Sigmoid colon (tissue), 7 donors: ENCODE results near the gene HECTD3. TPM values are rescaled to one million over a fixed set of nuclear protein-coding genes. Genes with fewer than 3 reads are reported as not detected.
"Not testable (repeated sequence)": the region's sequence is repeated elsewhere in the genome, so short reads cannot be mapped to it uniquely, and the experiment has no call there.

Source experiments
- DNase-seq: peaks from one replicate; pipeline ENCODE4 v3.0.0-alpha.2; 2019
- H3K27ac ChIP-seq, 4 donors: fragments of 200-600 bp; sonication (generic); one replicate each; pipeline ENCODE4 v1.5.1; 2016 to 2019; ENCODE audit warnings: mild to moderate bottlenecking in 1 of 4
- H3K27me3 ChIP-seq, 3 donors: fragments of 200-600 bp; sonication (generic); one replicate each; pipeline ENCODE4 v1.5.1; 2019; ENCODE audit warnings: mild to moderate bottlenecking in 1 of 3
- H3K36me3 ChIP-seq, 4 donors: fragments of 200-600 bp; sonication (generic); one replicate each; pipeline ENCODE4 v1.5.1; 2016 to 2019
- H3K4me1 ChIP-seq, 4 donors: fragments of 200-600 bp; sonication (generic); one replicate each; pipeline ENCODE4 v1.5.1; 2017 to 2019
- H3K4me3 ChIP-seq, 4 donors: fragments of 200-600 bp; sonication (generic); one replicate each; pipeline ENCODE4 v1.5.1; 2017 to 2019; ENCODE audit warnings: mild to moderate bottlenecking in 2 of 4, moderate library complexity in 1 of 4
- H3K9me3 ChIP-seq, 4 donors: fragments of 200-600 bp in 3 of 4; sonication (generic) in 3 of 4; one replicate each; pipeline versions ENCODE4 v1.5.1 to v1.6.1; 2013 to 2019
- EP300 ChIP-seq, 4 donors: sonication (generic); formaldehyde crosslinking; IDR thresholded peaks; one replicate each; pipeline ENCODE4 v1.6.1; 2017; ENCODE audit warnings: antibody characterized with exemption in 4 of 4
- POLR2A ChIP-seq, 2 donors: fragments of 450-650 bp; IDR thresholded peaks; one replicate each; pipeline ENCODE4 v1.6.1; 2016; ENCODE audit warnings: antibody characterized with exemption in 2 of 2, mild to moderate bottlenecking in 2 of 2, moderate library complexity in 2 of 2
- POLR2AphosphoS5 ChIP-seq, 4 donors: sonication (generic); formaldehyde crosslinking; IDR thresholded peaks; one replicate each; pipeline ENCODE4 v1.6.1; 2017; ENCODE audit warnings: antibody characterized with exemption in 4 of 4
- WGBS, 2 donors: extraction: QIAGEN DNeasy Blood & Tissue Kit; methylation state at CpG; one replicate each; pipeline ENCODE4 v1.1.7; 2013; 5-methylcytosine and 5-hydroxymethylcytosine counted together
- intact Hi-C: fragments of 100-400 bp; cut with DNase I; formaldehyde crosslinking; loops from one replicate; pipeline ENCODE4 v1.15.1; 2023
- polyA plus RNA-seq, 3 donors: library from polyadenylated mRNA; stranded (reverse); fragments of 200-250 nt; gene quantifications; one replicate each; pipeline ENCODE4 v1.2.3, GENCODE V29; 2013
- total RNA-seq, 4 donors: library from RNA; depleted of rRNA; stranded (reverse); fragments of >200 nt; gene quantifications; one replicate each; pipeline ENCODE4 v1.1.0, GENCODE V29; 2016
- TF ChIP-seq, protein P1 (sequence below), 4 experiments: fragments of 450-650 bp in 3 of 4; fragments of 200-600 bp in 1 of 4; IDR thresholded peaks; one replicate each; pipeline ENCODE4 v1.5.1; 2016 to 2019; ENCODE audit warnings: antibody characterized with exemption in 4 of 4, mild to moderate bottlenecking in 3 of 4, moderate library complexity in 2 of 4
- donor health status: healthy with polysubstance abuse.
- donor health status: Bipolar disorder and iron deficiency.
- donor health status: healthy.

Gene HECTD3
- total and polyA plus RNA-seq, 7 donors = 23.9 to 74.2 (median 45.7) TPM

- intact Hi-C loops = loop anchor here (2.0 to 5.0 kb wide), 2 partner anchors 27 to 144 kb away; partner anchors contain the start of genes PTCH2 and UROD
- WGBS, 2 donors = 2 to 10% methylated on average over 19 of the region's 19 CpGs
- DNase-seq = no peak
- peak overlapping the region; percentile 61 to 82 (median 64) for H3K4me3 ChIP-seq
- peaks cover 0 to 25% (median 17%) of the 10 kb centered on the region in 4 donors for H3K4me1 ChIP-seq
- H3K36me3 ChIP-seq = peaks cover 0 to 8% (median 0%) of the 10 kb centered on the region in 4 donors
- no peaks in the 10 kb centered on the region for H3K27me3 ChIP-seq
- TF ChIP-seq POLR2AphosphoS5 (IDR thresholded peaks at IDR 0.05) = no peak
- TF ChIP-seq POLR2A (IDR thresholded peaks at IDR 0.05) = no peak
- TF ChIP-seq EP300 (IDR thresholded peaks at IDR 0.05) = no peak
- TF ChIP-seq, protein P1, sequence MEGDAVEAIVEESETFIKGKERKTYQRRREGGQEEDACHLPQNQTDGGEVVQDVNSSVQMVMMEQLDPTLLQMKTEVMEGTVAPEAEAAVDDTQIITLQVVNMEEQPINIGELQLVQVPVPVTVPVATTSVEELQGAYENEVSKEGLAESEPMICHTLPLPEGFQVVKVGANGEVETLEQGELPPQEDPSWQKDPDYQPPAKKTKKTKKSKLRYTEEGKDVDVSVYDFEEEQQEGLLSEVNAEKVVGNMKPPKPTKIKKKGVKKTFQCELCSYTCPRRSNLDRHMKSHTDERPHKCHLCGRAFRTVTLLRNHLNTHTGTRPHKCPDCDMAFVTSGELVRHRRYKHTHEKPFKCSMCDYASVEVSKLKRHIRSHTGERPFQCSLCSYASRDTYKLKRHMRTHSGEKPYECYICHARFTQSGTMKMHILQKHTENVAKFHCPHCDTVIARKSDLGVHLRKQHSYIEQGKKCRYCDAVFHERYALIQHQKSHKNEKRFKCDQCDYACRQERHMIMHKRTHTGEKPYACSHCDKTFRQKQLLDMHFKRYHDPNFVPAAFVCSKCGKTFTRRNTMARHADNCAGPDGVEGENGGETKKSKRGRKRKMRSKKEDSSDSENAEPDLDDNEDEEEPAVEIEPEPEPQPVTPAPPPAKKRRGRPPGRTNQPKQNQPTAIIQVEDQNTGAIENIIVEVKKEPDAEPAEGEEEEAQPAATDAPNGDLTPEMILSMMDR (IDR thresholded peaks at IDR 0.05) = no peak
- H3K27ac ChIP-seq = peak overlapping the region; percentile 68 to 78 (median 72)
- H3K9me3 ChIP-seq = no peaks in the 10 kb centered on the region
Measured at GRCh38 chr1:44985747-44986359, 25.3 kb downstream of the HECTD3 start.

DNA sequence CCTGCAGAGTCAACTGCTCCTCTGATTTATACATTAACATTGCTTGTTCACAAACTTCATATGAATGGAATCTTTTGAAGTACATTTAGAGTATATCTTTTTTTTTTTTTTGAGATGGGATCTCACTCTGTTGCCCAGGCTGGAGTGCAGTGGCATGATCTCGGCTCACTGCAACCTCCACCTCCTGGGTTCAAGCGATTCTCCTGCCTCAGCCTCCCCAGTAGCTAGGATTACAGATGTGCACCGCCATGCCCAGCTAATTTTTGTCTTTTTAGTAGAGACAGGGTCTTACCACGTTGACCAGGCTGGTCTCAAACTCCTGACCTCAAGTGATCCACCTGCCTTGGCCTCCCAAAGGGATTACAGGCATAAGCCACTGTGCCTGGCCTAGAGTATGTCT is 33.8 kb downstream of the HECTD3 start:
- H3K4me1 ChIP-seq, H3K4me3 ChIP-seq, H3K27ac ChIP-seq, intact Hi-C loops, H3K27me3 ChIP-seq, DNase-seq, H3K9me3 ChIP-seq: not testable (repeated sequence)
- peaks cover 5 to 81% (median 26%) of the 10 kb centered on the region in 4 donors for H3K36me3 ChIP-seq
- WGBS, 2 donors = 94 to 96% methylated on average over 4 of the region's 4 CpGs

DNA sequence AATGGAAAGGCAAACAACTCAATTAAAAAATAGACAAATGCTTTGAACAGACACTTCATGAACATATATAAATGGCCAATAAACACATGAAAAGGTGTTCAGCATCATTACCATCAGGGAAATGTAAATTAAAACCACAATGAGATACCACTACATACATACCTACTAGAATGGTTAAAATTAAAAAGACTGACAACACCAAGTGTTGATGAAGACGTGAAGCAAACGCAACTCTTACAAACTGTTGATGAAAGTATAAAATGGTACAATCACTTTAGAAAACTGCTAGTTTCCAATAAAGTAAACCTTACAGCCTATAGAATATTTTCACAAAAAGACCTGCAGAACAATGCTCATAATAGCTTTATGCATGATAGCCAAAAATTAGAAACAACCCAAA is 34.9 kb downstream of the HECTD3 start:
- intact Hi-C loops = no loop called here
- no peak overlapping the region for H3K27ac ChIP-seq
- peaks cover 10 to 85% (median 26%) of the 10 kb centered on the region in 4 donors for H3K36me3 ChIP-seq
- TF ChIP-seq, protein P1 (IDR thresholded peaks at IDR 0.05) = no peak
- DNase-seq = no peak
- H3K4me3 ChIP-seq = no peak overlapping the region
- H3K27me3 ChIP-seq = no peaks in the 10 kb centered on the region
- no peaks in the 10 kb centered on the region for H3K9me3 ChIP-seq
- WGBS, 2 donors = 98 to 99% methylated on average over 2 of the region's 2 CpGs
- no peaks in the 10 kb centered on the region for H3K4me1 ChIP-seq

DNA sequence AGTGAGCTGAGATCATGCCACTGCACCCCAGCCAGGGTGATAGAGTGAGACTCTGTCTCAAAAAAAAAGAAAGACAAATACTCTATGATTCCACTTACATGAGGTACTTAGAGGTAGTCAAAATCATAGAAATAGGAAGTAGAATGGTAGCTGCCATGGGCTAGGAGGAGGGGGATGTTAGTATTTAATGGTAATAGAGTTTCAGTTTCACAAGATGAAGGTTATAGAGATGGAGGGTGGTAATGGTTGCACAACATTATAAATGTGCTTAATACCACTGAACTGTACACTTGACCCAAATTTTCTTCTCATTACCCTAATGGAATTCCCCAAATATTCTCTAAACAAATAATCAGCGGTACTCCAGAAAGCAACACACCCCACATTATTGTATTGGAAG is 37.5 kb downstream of the HECTD3 start:
- DNase-seq = no peak
- H3K4me1 ChIP-seq = no peaks in the 10 kb centered on the region
- no peaks in the 10 kb centered on the region for H3K27me3 ChIP-seq
- H3K27ac ChIP-seq = no peak overlapping the region
- TF ChIP-seq POLR2A (IDR thresholded peaks at IDR 0.05) = no peak
- TF ChIP-seq, protein P1 (IDR thresholded peaks at IDR 0.05) = no peak
- TF ChIP-seq EP300 (IDR thresholded peaks at IDR 0.05) = no peak
- TF ChIP-seq POLR2AphosphoS5 (IDR thresholded peaks at IDR 0.05) = no peak
- H3K4me3 ChIP-seq = no peak overlapping the region
- WGBS, 2 donors = 82 to 88% methylated on average over 1 of the region's 1 CpG
- no peaks in the 10 kb centered on the region for H3K9me3 ChIP-seq
- H3K36me3 ChIP-seq = peaks cover 6 to 59% (median 18%) of the 10 kb centered on the region in 4 donors
- intact Hi-C loops = no loop called here

DNA sequence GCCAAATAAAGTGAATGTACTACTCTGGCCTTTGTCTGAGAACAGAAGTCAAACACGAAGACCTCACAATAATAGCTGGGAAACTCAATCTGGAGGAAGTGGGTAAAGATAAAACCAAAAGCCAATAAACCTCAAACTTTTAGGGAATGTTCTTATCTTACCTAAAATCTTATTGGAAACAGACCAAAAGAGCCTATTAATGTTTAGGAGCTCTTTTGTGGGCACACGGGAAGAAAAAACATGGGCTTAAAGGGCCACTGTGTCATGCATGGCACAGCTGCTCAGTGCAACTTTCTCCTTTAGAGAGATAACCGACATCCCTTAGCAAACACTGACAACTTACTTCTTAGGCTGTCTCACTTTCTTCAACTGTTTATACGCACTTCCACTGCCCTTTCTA is 40.8 kb downstream of the HECTD3 start:
- H3K27me3 ChIP-seq = no peaks in the 10 kb centered on the region
- no peak overlapping the region for H3K27ac ChIP-seq
- 61 to 63% methylated on average over 4 of the region's 4 CpGs for WGBS, 2 donors
- DNase-seq = no peak
- H3K36me3 ChIP-seq = peaks cover 0 to 26% (median 3%) of the 10 kb centered on the region in 4 donors
- no peaks in the 10 kb centered on the region for H3K9me3 ChIP-seq
- H3K4me3 ChIP-seq = no peak overlapping the region
- TF ChIP-seq POLR2AphosphoS5 (IDR thresholded peaks at IDR 0.05) = no peak
- TF ChIP-seq, protein P1 (IDR thresholded peaks at IDR 0.05) = no peak
- TF ChIP-seq EP300 (IDR thresholded peaks at IDR 0.05) = no peak
- TF ChIP-seq POLR2A (IDR thresholded peaks at IDR 0.05) = no peak
- H3K4me1 ChIP-seq = no peaks in the 10 kb centered on the region
- intact Hi-C loops = no loop called here
